Measurements from ENCODE around the gene ZNF324. TPM values are rescaled to one million over a fixed set of nuclear protein-coding genes. Genes with fewer than 3 reads are reported as not detected.
"Not testable (repeated sequence)": the region's sequence is repeated elsewhere in the genome, so short reads cannot be mapped to it uniquely, and the experiment has no call there.

Gene ZNF324
- total and polyA plus RNA-seq, 9 of the 15 experiments (the other 6 are each of a cell fraction or from before 2014, with no cell fraction given): 0.92 to 16.4 (median 5.3) TPM

DNA sequence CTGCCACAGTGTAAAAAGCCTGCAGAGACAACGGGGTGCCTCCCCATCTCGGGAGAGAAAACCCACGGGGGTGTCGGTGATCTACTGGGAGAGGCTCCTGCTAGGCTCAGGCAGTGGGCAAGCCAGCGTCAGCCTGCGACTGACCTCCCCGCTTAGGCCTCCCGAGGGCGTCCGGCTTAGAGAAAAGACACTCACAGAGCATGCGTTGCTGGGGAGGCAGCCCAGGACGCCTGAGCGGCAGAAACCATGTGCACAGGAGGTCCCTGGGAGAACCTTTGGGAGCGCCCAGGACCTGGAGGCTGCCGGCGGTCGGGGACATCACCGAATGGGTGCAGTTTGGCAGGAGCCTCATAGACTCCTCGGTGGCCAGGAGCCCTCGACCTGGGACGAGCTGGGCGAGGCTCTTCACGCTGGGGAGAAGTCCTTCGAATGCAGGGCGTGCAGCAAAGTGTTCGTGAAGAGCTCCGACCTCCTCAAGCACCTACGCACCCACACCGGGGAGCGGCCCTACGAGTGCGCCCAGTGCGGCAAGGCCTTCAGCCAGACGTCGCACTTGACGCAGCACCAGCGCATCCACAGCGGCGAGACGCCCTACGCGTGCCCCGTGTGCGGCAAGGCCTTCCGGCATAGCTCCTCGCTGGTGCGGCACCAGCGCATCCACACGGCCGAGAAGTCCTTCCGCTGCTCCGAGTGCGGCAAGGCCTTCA is 4.1 kb downstream of the ZNF324 start:
- H3K9me3 ChIP-seq (replicated peaks; ENCODE audit: control insufficient read depth, insufficient read depth, low read depth, low read length); H2AFZ ChIP-seq (ENCODE audit: low read depth, low read length); H4K20me1 ChIP-seq (replicated peaks; ENCODE audit: control insufficient read depth, insufficient read depth, low read length); H3K4me2 ChIP-seq (ENCODE audit: insufficient read depth, low read length); H3K27ac ChIP-seq (ENCODE audit: extremely low read depth, low read depth, low read length); DNase-seq (ENCODE audit: extremely low read depth in 1 of 4, low spot score in 3 of 4); ATAC-seq; FAIRE-seq; H3K4me3 ChIP-seq; in situ Hi-C loops (cut with MboI); intact Hi-C loops (cut with micrococcal nuclease); BruUV-seq (replicated peaks); H3K27me3 ChIP-seq (ENCODE audit: control insufficient read depth in 2 of 2, insufficient read depth in 2 of 2, low read length in 2 of 2); CTCF ChIA-PET (ENCODE audit: low intra/inter-chr PET ratio); H3K9ac ChIP-seq (ENCODE audit: insufficient read depth in 1 of 2, low read depth in 2 of 2, low read length in 2 of 2): not testable (repeated sequence)
- 97% methylated on average over 10 of the region's 53 CpGs for WGBS (ENCODE audit: insufficient coverage, low coverage, missing lambda C conversion rate)
- Histone ChIP-seq H3K36me3 (ENCODE audit: control insufficient read depth, insufficient read depth, low read length) (peaks cover 42% of the 10 kb centered on the region; the same call in 2 of the 3 replicates), H3K9me1 (ENCODE audit: control insufficient read depth, insufficient read depth, low read length) (peaks cover 14% of the 10 kb centered on the region), H3K79me2 (ENCODE audit: control insufficient read depth, insufficient read depth, low read length) (peaks cover 26% of the 10 kb centered on the region), H3K4me1 (replicated peaks in 1 of 2; ENCODE audit: control insufficient read depth in 2 of 2, insufficient read depth in 2 of 2, low read length in 2 of 2) (peaks cover 26 to 43% of the 10 kb centered on the region in 2 experiments)
- TF ChIP-seq POLR2G (IDR thresholded peaks at IDR 0.05; ENCODE audit: low read depth, low read length) (peak; percentile 63), FIP1L1 (IDR thresholded peaks at IDR 0.05; ENCODE audit: low read depth, low read length, poor library complexity, severe bottlenecking) (peak; percentile 19), POLR2A (conservative IDR thresholded peaks at IDR 0.05) (peak; percentile 29)
- POLR2A ChIA-PET: interaction anchor here (0.6 kb wide), 1 partner anchor 288 kb away, joined by 3 read pairs; no protein-coding TSS in a partner anchor

DNA sequence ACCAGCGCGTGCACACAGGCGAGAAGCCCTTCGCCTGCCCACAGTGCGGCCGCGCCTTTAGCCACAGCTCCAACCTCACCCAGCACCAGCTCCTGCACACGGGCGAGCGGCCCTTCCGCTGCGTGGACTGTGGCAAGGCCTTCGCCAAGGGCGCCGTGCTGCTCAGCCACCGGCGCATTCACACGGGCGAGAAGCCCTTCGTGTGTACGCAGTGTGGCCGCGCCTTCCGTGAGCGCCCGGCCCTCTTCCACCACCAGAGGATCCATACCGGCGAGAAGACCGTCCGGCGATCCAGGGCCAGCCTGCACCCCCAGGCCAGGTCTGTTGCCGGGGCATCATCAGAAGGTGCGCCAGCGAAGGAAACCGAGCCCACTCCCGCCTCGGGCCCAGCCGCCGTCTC is 4.9 kb downstream of the ZNF324 start:
- H3K4me1 ChIP-seq (replicated peaks in 1 of 2; ENCODE audit: control insufficient read depth in 2 of 2, insufficient read depth in 2 of 2, low read length in 2 of 2): peaks cover 28 to 46% of the 10 kb centered on the region in 2 experiments
- FAIRE-seq: no peak
- CTCF ChIA-PET (ENCODE audit: low intra/inter-chr PET ratio): no interaction called here
- 0 out of 2 replicates have a peak, but pooled peaks cover 9% of the 10 kb centered on the region for H4K20me1 ChIP-seq (replicated peaks; ENCODE audit: control insufficient read depth, insufficient read depth, low read length)
- intact Hi-C loops (cut with micrococcal nuclease) (no loop called here), in situ Hi-C loops (cut with MboI) (no loop called here)
- ATAC-seq: no peak
- H3K27me3 ChIP-seq (ENCODE audit: control insufficient read depth in 2 of 2, insufficient read depth in 2 of 2, low read length in 2 of 2): no peaks in the 10 kb centered on the region
- H3K79me2 ChIP-seq (ENCODE audit: control insufficient read depth, insufficient read depth, low read length): peaks cover 26% of the 10 kb centered on the region
- no peak overlapping the region for H3K4me2 ChIP-seq (ENCODE audit: insufficient read depth, low read length)
- no peak for DNase-seq (ENCODE audit: extremely low read depth in 1 of 4, low spot score in 3 of 4)
- WGBS (ENCODE audit: insufficient coverage, low coverage, missing lambda C conversion rate): 95% methylated on average over 35 of the region's 39 CpGs
- no TSS peak for BruUV-seq (replicated peaks)
- peaks cover 11% of the 10 kb centered on the region for H3K9me1 ChIP-seq (ENCODE audit: control insufficient read depth, insufficient read depth, low read length)
- POLR2A ChIA-PET: no interaction called here
- H3K36me3 ChIP-seq (ENCODE audit: control insufficient read depth, insufficient read depth, low read length): peaks cover 42% of the 10 kb centered on the region; the same call in 2 of the 3 replicates
- H2AFZ ChIP-seq (ENCODE audit: low read depth, low read length): no peak overlapping the region
- H3K4me3 ChIP-seq: no peak overlapping the region
- H3K27ac ChIP-seq (ENCODE audit: extremely low read depth, low read depth, low read length): no peak overlapping the region
- TF ChIP-seq POLR2A (conservative IDR thresholded peaks at IDR 0.05): peak; percentile 39
- no peak for TF ChIP-seq ZNF174 (CRISPR knock-in tag; IDR thresholded peaks at IDR 0.05)
- TF ChIP-seq, protein P1, sequence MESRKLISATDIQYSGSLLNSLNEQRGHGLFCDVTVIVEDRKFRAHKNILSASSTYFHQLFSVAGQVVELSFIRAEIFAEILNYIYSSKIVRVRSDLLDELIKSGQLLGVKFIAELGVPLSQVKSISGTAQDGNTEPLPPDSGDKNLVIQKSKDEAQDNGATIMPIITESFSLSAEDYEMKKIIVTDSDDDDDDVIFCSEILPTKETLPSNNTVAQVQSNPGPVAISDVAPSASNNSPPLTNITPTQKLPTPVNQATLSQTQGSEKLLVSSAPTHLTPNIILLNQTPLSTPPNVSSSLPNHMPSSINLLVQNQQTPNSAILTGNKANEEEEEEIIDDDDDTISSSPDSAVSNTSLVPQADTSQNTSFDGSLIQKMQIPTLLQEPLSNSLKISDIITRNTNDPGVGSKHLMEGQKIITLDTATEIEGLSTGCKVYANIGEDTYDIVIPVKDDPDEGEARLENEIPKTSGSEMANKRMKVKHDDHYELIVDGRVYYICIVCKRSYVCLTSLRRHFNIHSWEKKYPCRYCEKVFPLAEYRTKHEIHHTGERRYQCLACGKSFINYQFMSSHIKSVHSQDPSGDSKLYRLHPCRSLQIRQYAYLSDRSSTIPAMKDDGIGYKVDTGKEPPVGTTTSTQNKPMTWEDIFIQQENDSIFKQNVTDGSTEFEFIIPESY (CRISPR knock-in tag; IDR thresholded peaks at IDR 0.05): peak; percentile 77; the same call in 1 of the 2 replicates
- TF ChIP-seq SMAD3 (CRISPR knock-in tag; conservative IDR thresholded peaks at IDR 0.05): no peak
- no peak for TF ChIP-seq ZNF232 (CRISPR knock-in tag; IDR thresholded peaks at IDR 0.05)
- peak; percentile 57 for TF ChIP-seq RBFOX2 (IDR thresholded peaks at IDR 0.05; ENCODE audit: low read depth, low read length)
- TF ChIP-seq NR2F6 (CRISPR knock-in tag; IDR thresholded peaks at IDR 0.05): no peak
- TF ChIP-seq POLR2G (IDR thresholded peaks at IDR 0.05; ENCODE audit: low read depth, low read length): peak; percentile 73
- TF ChIP-seq RBM22 (IDR thresholded peaks at IDR 0.05; ENCODE audit: low read depth, low read length, poor library complexity, severe bottlenecking): peak; percentile 48
- peak; percentile 27 for TF ChIP-seq FIP1L1 (IDR thresholded peaks at IDR 0.05; ENCODE audit: low read depth, low read length, poor library complexity, severe bottlenecking)
- TF ChIP-seq PCBP1 (IDR thresholded peaks at IDR 0.05; ENCODE audit: low read depth, low read length, poor library complexity, severe bottlenecking): peak; percentile 28
- H3K9me3 ChIP-seq (replicated peaks; ENCODE audit: control insufficient read depth, insufficient read depth, low read depth, low read length): no peaks in the 10 kb centered on the region
- H3K9ac ChIP-seq (ENCODE audit: insufficient read depth in 1 of 2, low read depth in 2 of 2, low read length in 2 of 2): no peak overlapping the region

All from K562 (cell line).